HG03196 (cell line): ENCODE measurements around the gene ITIH6.
"Not testable (repeated sequence)": the region's sequence is repeated elsewhere in the genome, so short reads cannot be mapped to it uniquely, and the experiment has no call there.

ENCODE experiments used
- ATAC-seq: cut with Tn5 transposase; IDR thresholded peaks from one replicate; pipeline ENCODE4 v1.9.1; 2021; ENCODE audit not compliant: unreplicated experiment

Gene ITIH6

GRCh38 chrX:54807524-54808108 lies 9.6 kb upstream of the ITIH6 start, which contains the start of gene MAGED2:
MAGED2 (plus strand) TSS chrX:54807745; CDS start chrX:54809332, 1,587 bp downstream.
- ATAC-seq: no peak

- ATAC-seq: no peak
Observed at GRCh38 chrX:54799046-54799445, 991 bp upstream of the ITIH6 start.

- ATAC-seq: no peak
Observed at GRCh38 chrX:54794795-54795194, 3.3 kb downstream of the ITIH6 start.

- no peak for ATAC-seq
Observed at GRCh38 chrX:54794028-54794427, 4.0 kb downstream of the ITIH6 start.

- not testable (repeated sequence) for ATAC-seq
Observed at GRCh38 chrX:54789405-54789804, 8.7 kb downstream of the ITIH6 start.

- ATAC-seq: no peak
Observed at GRCh38 chrX:54788446-54788845, 9.6 kb downstream of the ITIH6 start.

GRCh38 chrX:54786967-54787366 lies 11.1 kb downstream of the ITIH6 start:
- no peak for ATAC-seq

- ATAC-seq: no peak
Observed at GRCh38 chrX:54785901-54786300, 12.2 kb downstream of the ITIH6 start.

GRCh38 chrX:54776987-54777672 lies 20.9 kb downstream of the ITIH6 start:
- ATAC-seq: no peak

GRCh38 chrX:54776061-54776460 lies 22.0 kb downstream of the ITIH6 start:
- no peak for ATAC-seq

GRCh38 chrX:54774391-54775094 lies 23.5 kb downstream of the ITIH6 start:
- not testable (repeated sequence) for ATAC-seq

GRCh38 chrX:54758114-54759055 lies 39.7 kb downstream of the ITIH6 start:
- no peak for ATAC-seq

GRCh38 chrX:54754854-54755253 lies 43.2 kb downstream of the ITIH6 start:
- no peak for ATAC-seq

- no peak for ATAC-seq
Observed at GRCh38 chrX:54748626-54749025, 49.4 kb downstream of the ITIH6 start.

GRCh38 chrX:54747733-54748393 lies 50.2 kb downstream of the ITIH6 start:
- no peak for ATAC-seq

GRCh38 chrX:54746928-54747327 lies 51.1 kb downstream of the ITIH6 start:
- ATAC-seq: no peak

GRCh38 chrX:54745676-54746075 lies 52.4 kb downstream of the ITIH6 start:
- ATAC-seq: no peak

GRCh38 chrX:54738567-54738966 lies 59.5 kb downstream of the ITIH6 start:
- ATAC-seq: not testable (repeated sequence)

- not testable (repeated sequence) for ATAC-seq
Observed at GRCh38 chrX:54736298-54736942, 61.6 kb downstream of the ITIH6 start.

- no peak for ATAC-seq
Observed at GRCh38 chrX:54721424-54721823, 76.6 kb downstream of the ITIH6 start.
